Endothelial cell (in vitro differentiated cells): Measurements from ENCODE around the gene DNAJC3. TPM values are rescaled to one million over a fixed set of nuclear protein-coding genes. Genes with fewer than 3 reads are reported as not detected.

Source experiments
- DNase-seq: peaks from one replicate; pipeline ENCODE4 v3.0.0; 2021; ENCODE audit warnings: low spot score
- H3K27ac Mint-ChIP-seq: one replicate; pipeline ENCODE4 v1.8.0; 2021; ENCODE audit warnings: mixed read lengths, inconsistent platforms; ENCODE audit not compliant: unreplicated experiment
- H3K27me3 Mint-ChIP-seq: one replicate; pipeline ENCODE4 v1.8.0; 2021; ENCODE audit warnings: mild to moderate bottlenecking, moderate library complexity, mixed read lengths, inconsistent platforms; ENCODE audit not compliant: unreplicated experiment
- H3K36me3 Mint-ChIP-seq: one replicate; pipeline ENCODE4 v1.8.0; 2021; ENCODE audit warnings: mild to moderate bottlenecking, low read depth, mixed read lengths, inconsistent platforms; ENCODE audit not compliant: unreplicated experiment
- H3K4me1 Mint-ChIP-seq: one replicate; pipeline ENCODE4 v1.8.0; 2021; ENCODE audit warnings: mild to moderate bottlenecking, mixed read lengths, inconsistent platforms; ENCODE audit not compliant: unreplicated experiment
- H3K4me3 Mint-ChIP-seq: one replicate; pipeline ENCODE4 v1.8.0; 2021; ENCODE audit warnings: mild to moderate bottlenecking, mixed read lengths, inconsistent platforms; ENCODE audit not compliant: unreplicated experiment
- H3K9me3 Mint-ChIP-seq: one replicate; pipeline ENCODE4 v1.8.0; 2021; ENCODE audit warnings: mixed read lengths, inconsistent platforms; ENCODE audit not compliant: unreplicated experiment
- total RNA-seq: library from RNA; stranded (reverse); fragmentation: NEBNext Ultra II Directional; extraction: Animal tissue kit (Norgen Biotek cat#: 25700); gene quantifications from one replicate; pipeline ENCODE4 v1.2.1, GENCODE V29; 2021; ENCODE audit not compliant: unreplicated experiment
- TF ChIP-seq, protein P1 (sequence below): fragments of 200-600 bp; sonication (generic); IDR thresholded peaks from one replicate; pipeline ENCODE4 v1.5.0; 2021; ENCODE audit warnings: antibody characterized with exemption; ENCODE audit not compliant: unreplicated experiment

DNAJC3 gene
- total RNA-seq, 1 donor from 2014 or later: 50.3 TPM

- TF ChIP-seq, protein P1, sequence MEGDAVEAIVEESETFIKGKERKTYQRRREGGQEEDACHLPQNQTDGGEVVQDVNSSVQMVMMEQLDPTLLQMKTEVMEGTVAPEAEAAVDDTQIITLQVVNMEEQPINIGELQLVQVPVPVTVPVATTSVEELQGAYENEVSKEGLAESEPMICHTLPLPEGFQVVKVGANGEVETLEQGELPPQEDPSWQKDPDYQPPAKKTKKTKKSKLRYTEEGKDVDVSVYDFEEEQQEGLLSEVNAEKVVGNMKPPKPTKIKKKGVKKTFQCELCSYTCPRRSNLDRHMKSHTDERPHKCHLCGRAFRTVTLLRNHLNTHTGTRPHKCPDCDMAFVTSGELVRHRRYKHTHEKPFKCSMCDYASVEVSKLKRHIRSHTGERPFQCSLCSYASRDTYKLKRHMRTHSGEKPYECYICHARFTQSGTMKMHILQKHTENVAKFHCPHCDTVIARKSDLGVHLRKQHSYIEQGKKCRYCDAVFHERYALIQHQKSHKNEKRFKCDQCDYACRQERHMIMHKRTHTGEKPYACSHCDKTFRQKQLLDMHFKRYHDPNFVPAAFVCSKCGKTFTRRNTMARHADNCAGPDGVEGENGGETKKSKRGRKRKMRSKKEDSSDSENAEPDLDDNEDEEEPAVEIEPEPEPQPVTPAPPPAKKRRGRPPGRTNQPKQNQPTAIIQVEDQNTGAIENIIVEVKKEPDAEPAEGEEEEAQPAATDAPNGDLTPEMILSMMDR: no peak
- H3K27ac Mint-ChIP-seq: no peak overlapping the region
- no peak overlapping the region for H3K4me3 Mint-ChIP-seq
- no peaks in the 10 kb centered on the region for H3K27me3 Mint-ChIP-seq
- no peaks in the 10 kb centered on the region for H3K9me3 Mint-ChIP-seq
- no peak for DNase-seq
- peaks cover 45% of the 10 kb centered on the region for H3K36me3 Mint-ChIP-seq
- peaks cover under 1% of the 10 kb centered on the region for H3K4me1 Mint-ChIP-seq
These were observed 46.3 kb upstream of the DNAJC3 start for GRCh38 chr13:95630593-95630992.

DNA sequence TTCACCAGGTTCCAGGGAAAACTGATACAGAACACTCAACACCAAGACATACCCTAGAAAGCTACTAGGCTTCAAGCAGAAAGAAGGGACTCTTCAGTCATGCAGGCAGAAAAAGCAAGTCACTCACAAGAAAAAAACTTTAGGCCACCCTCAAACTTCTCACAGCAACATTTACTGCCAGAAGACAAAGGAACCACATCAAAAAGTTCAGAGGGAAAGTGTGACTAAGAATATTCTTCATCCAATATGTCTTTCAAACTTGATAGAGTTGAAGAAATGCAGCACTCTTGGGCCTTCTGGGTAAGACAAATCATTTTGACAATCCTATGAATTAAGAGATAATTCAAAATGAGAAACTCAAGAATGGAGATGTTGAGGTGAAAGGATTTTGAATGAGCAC lies 40.1 kb upstream of the DNAJC3 start:
- H3K9me3 Mint-ChIP-seq: no peaks in the 10 kb centered on the region
- TF ChIP-seq, protein P1: no peak
- no peak overlapping the region for H3K27ac Mint-ChIP-seq

DNA sequence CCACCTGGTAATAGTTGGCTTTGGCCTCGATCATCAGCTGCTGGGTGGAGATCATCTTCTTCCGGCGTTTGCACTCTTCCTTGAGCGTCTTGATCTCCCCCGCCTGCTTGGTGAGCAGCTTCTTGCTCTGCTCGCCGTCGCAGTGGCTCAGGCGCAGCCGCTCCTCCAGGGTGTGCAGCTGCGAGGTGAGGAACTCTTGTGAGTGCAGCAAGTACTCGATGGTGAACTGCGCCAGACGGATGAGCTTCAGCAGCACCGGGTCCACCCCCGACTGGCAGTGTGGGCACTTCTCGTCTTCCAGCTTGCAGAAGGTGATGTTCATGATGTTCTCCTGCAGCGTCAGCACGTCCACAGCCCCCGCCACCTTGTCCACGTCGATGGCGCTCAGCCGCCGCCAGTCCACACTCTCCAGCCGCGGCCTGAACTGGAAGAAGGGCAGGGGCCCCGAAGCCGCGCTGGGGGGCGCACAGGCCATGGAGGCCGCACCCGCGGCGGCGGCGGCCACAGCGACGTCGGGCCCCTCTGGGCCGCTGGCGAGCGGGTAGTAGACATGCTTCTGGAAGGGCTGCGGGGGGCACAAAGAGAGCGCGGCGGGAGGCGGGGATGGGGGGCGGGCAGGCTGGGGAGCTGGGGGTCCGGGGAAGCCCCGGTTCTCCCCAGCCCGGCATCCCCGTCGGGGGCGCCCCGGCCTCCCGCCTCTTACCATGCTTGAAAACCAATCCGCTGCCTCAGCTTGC lies 35.5 kb upstream of the DNAJC3 start:
- peak overlapping the region; percentile 40 for H3K4me3 Mint-ChIP-seq
- H3K36me3 Mint-ChIP-seq: peaks cover 17% of the 10 kb centered on the region
- H3K4me1 Mint-ChIP-seq: peaks cover 21% of the 10 kb centered on the region
- DNase-seq: peak; percentile 13
- no peaks in the 10 kb centered on the region for H3K9me3 Mint-ChIP-seq
- TF ChIP-seq, protein P1: no peak
- no peak overlapping the region for H3K27ac Mint-ChIP-seq
- H3K27me3 Mint-ChIP-seq: peaks cover 12% of the 10 kb centered on the region

More for the DNA sequence above, 40.1 kb upstream of the DNAJC3 start:
- H3K4me3 Mint-ChIP-seq: no peak overlapping the region
- H3K4me1 Mint-ChIP-seq: peaks cover 10% of the 10 kb centered on the region
- no peak for DNase-seq
- peaks cover 4% of the 10 kb centered on the region for H3K27me3 Mint-ChIP-seq
- H3K36me3 Mint-ChIP-seq: peaks cover 37% of the 10 kb centered on the region

GRCh38 chr13:95642028-95642621 lies 34.8 kb upstream of the DNAJC3 start:
- no peak overlapping the region for H3K4me3 Mint-ChIP-seq
- H3K4me1 Mint-ChIP-seq: peaks cover 21% of the 10 kb centered on the region
- H3K36me3 Mint-ChIP-seq: peaks cover 17% of the 10 kb centered on the region
- H3K27me3 Mint-ChIP-seq: peaks cover 12% of the 10 kb centered on the region
- no peak overlapping the region for H3K27ac Mint-ChIP-seq
- H3K9me3 Mint-ChIP-seq: no peaks in the 10 kb centered on the region
- peak; percentile 73 for DNase-seq
- TF ChIP-seq, protein P1: no peak

- H3K27ac Mint-ChIP-seq: no peak overlapping the region
- H3K9me3 Mint-ChIP-seq: no peaks in the 10 kb centered on the region
- DNase-seq: no peak
- TF ChIP-seq, protein P1: no peak
- peaks cover 17% of the 10 kb centered on the region for H3K36me3 Mint-ChIP-seq
- H3K4me3 Mint-ChIP-seq: peak overlapping the region; percentile 92
- peaks cover 12% of the 10 kb centered on the region for H3K27me3 Mint-ChIP-seq
- peaks cover 21% of the 10 kb centered on the region for H3K4me1 Mint-ChIP-seq
These were observed 33.9 kb upstream of the DNAJC3 start for GRCh38 chr13:95642999-95643398.
